Hepatic stellate cell (primary cell): ENCODE results near the gene RAD50.
A peak's percentile ranks its signal among the peaks of the same experiment; 100 is the strongest.
"Not testable (repeated sequence)": the region's sequence is repeated elsewhere in the genome, so short reads cannot be mapped to it uniquely, and the experiment has no call there.

Source experiments
- DNase-seq: peaks from one replicate; pipeline ENCODE4 v3.0.0; 2011; ENCODE audit warnings: low spot score

Gene RAD50

DNA sequence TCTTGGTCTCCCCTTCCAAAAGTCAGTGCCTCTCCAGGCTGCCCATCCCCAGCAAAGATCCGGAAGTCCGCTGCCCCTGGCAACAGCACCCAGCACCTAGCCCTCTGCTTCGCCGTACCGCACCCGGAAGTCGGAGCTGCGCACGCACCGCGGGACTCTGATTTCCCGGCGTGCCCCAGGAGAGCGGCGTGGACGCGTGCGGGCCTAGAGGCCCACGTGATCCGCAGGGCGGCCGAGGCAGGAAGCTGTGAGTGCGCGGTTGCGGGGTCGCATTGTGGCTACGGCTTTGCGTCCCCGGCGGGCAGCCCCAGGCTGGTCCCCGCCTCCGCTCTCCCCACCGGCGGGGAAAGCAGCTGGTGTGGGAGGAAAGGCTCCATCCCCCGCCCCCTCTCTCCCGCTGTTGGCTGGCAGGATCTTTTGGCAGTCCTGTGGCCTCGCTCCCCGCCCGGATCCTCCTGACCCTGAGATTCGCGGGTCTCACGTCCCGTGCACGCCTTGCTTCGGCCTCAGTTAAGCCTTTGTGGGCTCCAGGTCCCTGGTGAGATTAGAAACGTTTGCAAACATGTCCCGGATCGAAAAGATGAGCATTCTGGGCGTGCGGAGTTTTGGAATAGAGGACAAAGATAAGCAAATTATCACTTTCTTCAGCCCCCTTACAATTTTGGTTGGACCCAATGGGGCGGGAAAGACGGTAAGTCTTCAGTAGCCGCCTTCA is at the start of gene RAD50:
TSS of gene RAD50 (plus strand) at position 215 of the 715 bp plus-strand sequence. CDS start at position 563, 348 bp downstream.
- DNase-seq, result peak; percentile 89

DNA sequence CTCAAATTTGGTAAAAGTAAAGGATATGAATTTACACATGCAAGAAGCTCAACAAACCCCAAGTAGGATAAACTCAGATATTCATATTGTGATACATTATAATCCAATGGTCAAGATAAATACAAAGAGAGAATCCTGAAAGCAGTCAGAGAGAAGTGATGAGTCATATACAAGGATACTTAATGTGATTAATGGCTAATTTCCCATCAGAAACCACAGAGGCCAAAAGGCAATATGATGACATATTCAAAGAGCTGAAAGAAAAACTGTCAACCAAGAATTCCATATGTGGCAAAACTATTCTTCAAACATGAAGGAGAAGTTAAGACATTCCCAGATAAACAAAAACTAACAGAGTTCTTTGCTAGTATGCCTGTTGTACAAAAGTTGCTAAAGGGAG is 46.7 kb upstream of the RAD50 start:
- peak; percentile 60 for DNase-seq

DNA sequence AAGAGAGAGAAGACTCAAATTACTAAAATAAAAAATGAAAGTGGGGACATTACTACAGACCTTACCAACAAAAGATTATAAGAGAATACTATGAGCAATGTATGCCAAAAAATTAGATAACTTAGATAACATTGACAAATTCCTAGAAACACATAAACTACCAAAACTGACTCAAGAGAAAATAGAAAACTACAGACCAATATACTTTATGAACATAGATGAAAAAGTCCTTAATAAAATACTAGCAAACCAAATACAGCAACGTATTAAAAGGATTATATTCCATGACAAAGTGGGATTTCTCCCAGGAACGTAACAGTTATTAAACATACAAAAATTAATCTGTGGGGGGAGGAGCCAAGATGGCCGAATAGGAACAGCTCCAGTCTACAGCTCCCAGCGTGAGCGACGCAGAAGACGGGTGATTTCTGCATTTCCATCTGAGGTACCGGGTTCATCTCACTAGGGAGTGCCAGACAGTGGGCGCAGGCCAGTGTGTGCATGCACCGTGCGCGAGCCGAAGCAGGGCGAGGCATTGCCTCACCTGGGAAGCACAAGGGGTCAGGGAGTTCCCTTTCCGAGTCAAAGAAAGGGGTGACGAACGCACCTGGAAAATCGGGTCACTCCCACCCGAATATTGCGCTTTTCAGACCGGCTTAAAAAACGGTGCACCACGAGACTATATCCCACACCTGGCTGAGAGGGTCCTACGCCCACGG is 43.0 kb upstream of the RAD50 start:
- not testable (repeated sequence) for DNase-seq

DNA sequence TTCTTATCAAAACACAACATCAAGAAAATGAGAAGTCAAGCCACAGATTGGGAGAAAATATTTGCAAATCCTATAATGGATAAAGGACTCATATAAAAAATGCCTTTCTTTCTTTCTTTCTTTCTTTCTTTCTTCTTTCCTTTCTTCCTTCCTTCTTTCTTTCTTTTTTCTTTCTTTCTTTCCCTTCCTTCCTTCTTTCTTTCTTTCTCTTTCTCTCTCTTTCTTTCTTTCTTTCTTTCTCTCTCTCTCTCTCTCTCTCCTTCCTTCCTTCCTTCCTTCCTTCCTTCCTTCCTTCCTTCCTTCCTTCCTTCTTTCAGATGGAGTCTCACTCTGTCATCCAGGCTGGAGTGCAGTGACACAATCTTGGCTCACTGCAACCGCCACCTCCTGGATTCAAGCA is 34.7 kb upstream of the RAD50 start:
- not testable (repeated sequence) for DNase-seq

DNA sequence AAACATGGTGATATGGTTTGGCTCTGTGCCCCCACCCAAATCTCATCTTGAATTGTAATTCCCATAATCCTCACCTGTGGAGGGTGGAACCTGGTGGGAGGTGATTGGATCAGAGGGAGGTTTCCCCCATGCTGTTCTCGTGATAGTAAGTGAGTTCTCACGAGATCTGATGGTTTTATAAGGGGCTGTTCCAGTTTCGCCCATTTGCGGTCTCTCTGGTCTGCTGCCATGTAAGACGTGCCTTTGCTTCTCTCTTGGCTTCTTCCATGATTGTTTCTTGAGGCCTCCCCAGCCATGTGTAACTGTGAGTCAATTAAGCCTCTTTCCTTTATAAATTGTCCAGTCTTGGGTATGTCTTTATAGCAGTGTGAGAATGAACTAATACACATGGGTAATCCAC is 31.9 kb upstream of the RAD50 start:
- not testable (repeated sequence) for DNase-seq

DNA sequence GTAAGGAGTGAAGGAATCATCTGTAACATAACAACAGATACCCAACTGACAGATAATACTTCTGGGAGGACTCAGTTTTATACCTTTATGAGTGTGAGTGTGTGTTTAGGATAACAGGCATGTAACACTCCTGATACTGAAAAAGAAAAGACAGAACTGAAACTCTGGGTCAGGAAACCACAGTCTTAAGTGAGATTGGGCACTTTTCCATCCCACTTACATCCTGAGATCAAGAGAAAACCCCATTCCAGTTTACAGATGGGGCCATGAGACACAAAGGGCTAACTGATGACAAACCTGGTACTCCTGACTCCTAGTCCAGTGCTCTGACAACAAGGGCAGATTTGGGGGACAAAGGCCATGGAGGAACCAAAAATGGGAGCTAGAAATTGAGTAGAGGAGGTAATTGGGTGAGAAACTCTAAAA is 31.5 kb upstream of the RAD50 start:
- no peak for DNase-seq

DNA sequence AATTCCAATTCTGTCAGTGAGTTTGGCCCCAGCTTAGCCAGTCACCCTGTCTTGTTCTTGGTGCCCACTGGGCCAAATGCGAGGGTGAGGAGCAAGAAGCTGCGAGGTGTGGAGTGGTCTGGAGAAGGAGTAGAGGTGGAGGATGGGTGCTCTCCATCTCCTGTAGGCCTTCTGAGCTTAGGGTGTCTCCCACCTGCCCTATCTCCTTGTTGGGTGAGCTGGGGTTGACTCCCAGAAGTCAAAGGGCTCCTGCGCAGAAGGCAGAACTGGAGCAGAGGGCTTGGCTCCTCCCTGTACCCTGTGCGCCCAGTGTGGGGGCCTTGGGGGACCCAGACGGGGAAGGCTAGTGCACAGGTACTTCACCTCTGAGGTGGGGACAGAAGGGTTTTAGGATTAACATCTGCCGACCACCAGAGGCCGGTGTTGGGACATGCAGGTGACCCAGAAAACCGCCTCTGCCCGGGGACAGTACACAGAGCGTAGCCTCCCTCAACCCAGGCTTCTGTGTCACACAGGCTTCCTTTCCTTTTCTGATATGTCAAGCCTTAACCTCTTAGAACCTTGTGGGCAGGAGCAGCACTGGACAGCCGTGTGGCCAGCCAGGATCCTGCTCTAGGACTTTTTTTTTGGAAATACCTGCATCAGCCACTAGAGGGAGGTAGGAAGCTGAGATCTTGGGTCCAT is 30.3 kb upstream of the RAD50 start:
- peak; percentile 38 for DNase-seq

DNA sequence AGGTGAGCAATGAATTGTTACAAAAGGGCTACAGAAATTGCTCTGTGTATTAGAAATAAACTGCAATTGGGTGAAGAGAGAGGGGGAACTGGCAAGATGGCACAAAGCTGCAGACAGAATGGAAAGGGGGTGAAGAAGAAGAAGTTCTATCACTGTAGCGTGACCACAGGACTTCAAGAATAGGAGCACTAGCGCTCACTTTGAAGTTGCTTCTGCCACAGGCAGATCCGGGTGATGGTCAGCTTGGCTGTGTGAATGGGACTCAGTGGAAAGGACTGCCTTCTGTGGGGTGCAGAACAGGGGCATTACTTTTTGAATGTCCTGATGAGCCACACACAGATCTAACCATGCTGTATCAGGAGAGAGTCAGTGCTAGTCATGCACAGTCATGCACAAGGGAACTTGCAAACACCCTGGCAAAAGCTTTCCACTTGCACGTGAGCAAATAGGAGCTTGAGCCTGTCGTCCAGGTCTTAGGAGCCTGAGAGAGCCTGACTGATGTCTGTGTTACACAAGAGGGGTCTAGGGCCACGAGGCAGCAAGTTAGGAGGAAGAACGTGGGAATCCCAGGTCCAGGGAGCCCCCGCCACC is 29.7 kb upstream of the RAD50 start:
- DNase-seq, result no peak

DNA sequence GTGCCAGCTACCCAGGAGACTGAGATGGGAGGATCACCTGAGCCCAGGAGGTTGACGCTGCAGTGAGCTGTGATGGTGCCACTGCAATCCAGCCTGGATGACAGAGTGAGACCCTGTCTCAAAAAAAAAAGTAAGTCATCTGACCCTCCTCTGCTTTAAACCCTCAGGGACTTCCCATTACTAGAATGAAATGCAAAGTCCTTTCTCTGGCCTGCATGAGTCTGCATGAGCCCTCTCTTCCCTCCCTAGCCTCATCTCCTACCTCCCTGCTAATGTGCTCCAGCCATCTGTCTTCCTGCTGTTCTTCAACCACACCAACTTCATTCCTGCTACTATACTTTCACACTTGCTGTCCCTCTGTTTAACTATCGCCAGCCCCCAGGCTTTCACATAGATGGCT is 28.8 kb upstream of the RAD50 start:
- no peak for DNase-seq

DNA sequence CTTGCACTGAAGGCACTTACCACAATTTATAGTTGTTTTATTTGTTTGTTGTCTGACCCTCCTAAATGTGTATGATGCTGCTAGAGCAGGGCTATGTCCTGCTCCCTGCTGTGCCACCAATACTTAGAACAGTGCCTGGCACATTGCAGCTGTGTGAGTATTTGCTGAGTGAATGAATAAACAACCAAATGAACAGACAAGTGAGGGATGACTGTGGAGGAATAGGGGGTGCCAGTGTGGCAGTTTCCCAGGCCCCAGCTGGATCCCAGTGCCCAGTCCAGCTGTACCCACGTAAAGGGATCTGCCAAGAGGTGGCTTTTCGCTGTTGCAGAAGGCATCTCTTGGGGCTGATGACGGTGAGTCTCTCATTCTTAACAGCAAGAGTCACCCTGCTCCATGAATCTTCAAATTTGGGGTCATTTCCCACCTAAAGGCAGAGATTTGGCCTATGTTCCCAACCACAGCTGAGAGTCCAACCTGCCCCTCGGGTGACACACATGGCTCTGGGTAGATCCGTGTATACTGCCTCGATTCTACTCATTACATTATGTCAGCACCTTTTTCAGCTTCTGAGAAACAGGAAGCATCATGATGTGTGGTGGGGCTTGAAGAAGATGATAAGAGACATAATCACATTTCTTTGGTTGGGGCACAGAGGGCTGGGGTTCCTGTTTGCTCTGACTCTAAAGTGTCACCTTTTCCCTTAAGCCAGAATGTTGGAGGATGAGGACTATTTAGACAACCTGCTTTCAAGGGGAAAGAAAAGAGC is 27.7 kb upstream of the RAD50 start:
- no peak for DNase-seq

DNA sequence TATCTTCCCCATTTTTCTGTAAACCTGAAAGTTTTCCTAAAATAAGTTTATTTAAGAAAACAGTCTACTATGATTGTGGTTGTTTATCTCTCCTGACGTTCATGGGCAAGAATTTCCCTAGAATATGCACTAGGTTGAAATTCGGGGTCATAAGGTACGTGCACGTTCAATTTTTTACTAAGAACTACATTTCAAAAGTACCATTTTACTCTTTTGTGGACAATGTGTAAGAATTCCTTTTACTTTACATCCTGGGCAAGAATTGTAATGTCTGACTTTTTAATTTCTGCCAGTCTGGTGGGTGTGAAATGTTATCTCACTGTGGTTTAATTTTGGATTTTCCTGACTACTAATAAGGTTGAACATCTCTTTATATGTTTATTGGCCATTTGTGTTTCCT is 25.8 kb upstream of the RAD50 start:
- DNase-seq, result no peak

DNA sequence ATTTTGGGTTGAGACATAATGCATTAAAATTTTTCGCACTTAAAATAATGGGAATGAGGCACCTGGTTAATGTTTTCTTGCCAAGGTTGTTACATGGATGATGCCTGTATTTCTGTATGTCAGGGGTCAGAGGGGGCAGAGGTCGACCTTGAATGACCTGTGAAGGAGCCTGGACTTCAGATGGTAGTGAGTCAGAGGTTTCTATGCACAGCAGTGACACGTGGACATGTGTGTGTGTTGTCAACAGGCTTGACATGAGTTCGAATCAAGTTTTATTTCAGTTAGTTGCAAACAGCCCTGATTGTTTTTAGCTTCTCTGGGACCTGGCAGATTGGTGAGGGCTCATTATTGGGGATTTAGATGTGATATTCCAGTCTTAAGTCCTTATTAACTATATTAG is 17.1 kb upstream of the RAD50 start:
- DNase-seq, result no peak

DNA sequence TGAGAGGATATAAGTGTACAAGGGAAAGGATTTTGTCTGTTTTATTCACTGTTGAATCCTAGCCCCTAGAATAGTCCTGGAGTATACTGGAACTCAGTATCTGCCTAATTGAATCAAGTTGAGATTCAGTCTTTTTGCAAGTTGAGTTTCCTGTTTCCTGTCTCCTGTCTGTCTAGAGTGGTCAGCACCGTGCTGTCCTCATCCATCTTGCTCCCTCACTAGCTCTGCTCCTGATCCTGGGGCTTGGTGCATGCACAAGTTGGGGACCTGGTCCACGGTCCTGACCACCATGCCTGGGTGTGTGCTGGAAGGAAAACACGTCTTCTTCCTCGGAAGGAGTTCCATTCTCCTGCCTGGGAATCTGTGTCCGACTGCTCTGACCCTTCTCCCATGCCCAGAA is 16.6 kb upstream of the RAD50 start:
- no peak for DNase-seq

DNA sequence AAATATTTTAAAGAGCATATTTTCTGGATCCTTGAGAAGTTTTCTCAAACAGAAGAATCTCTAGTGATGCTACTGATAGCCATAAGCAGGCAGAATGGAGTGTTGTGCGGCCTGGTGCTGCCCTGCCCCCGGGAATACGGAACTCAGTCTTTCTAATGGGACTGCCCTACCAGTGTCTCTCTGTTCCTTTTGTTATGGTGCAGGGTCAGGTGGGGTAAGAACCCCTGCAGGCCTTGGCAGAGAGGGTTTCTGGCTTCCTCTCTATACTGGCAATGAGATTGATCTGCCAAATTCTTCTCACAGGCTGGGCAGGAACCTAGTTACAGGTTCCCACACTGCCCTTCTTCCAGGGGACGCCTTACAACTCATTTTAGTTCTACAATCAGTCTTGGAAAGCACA is 16.0 kb upstream of the RAD50 start:
- DNase-seq, result no peak

DNA sequence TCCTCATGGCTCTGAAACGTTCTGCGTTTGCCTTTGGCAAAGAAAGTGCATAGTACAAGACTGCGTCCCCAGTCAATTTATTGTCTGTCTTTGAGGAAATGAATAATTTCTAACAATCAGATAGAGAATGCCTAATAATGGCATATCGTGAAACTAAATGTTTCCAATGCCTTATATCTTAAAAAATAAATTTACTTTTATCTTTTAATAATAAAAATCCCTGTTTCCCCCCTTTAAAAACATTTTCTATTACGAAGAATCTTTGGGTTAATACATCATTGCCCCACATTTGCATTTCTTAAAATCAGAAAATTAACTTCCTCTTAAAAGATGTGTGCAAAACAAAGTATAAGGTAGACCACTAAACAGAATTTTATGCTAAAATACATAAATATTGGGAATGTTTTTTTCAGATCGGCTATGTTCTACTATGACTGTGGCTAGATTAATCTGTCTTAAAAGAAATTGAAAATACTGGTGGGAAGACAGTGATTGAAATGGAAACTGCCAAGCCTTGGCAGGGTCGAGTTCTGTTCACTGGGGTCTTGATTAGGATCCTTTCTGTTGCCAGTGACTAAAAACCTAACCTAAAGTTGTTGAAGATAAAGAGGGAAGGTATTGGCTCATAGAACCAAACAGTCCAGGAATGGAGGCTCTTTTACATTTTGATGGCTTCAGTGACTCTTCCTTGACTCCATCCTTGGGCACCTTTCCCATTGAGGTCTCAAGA is 13.1 kb upstream of the RAD50 start, which contains the start of gene IL5:
TSS of gene IL5 (minus strand) at position 51 of the 730 bp plus-strand sequence. CDS start at position 7, 44 bp downstream.
- DNase-seq, result no peak

DNA sequence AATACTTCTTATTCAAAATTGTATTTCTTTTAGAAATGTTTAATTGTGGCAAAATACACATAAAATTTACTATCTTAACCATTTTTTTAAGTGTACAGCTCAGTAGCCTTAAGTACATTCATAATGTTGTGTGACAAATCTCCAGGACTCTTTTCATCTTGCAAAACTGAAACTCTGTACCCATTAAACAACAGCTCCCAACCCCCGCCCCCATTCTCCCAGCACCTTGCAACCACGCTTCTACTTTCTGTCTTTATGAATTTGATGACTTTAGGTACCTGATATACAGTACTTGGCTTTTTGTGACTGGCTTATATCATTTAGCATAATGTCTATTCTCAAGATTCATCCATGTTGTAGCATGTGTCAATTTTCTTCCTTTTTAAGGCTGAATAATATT is 10.7 kb upstream of the RAD50 start:
- no peak for DNase-seq

DNA sequence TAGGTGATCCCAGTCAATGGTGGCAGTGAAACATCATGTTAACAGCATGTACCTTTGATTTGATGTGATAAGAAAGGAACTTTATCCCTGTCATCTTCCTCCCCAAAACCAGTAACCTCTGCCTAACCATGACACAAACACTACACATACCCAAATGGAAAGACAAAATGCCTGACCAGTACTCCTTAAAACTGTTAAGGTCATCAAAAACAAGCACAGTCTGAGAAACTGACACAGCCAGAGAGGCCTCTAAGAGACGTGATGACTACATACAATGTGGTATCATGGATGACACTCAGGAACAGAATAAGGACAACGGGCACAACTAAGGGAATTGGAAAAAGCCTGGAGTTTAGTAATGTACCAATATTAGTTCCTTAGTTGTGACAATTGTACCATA is 9.5 kb upstream of the RAD50 start:
- DNase-seq, result no peak

DNA sequence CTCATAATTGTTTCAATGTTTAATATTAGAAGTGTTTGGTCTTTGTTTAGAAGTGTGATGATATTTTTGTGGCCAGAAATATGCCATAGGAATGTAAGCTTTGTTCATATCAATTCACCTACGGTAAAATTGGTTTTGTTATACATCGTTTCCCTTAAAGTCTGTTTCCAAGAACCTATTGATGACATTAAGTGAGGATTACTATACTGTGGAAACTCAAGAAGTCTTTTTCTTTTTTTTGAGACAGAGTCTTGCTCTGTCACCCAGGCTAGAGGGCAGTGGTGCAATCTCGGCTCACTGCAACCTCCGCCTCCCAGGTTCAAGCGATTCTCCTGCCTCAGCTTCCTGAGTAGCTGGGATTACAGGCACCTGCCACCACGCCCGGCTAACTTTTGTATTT is 7.9 kb upstream of the RAD50 start:
- not testable (repeated sequence) for DNase-seq

DNA sequence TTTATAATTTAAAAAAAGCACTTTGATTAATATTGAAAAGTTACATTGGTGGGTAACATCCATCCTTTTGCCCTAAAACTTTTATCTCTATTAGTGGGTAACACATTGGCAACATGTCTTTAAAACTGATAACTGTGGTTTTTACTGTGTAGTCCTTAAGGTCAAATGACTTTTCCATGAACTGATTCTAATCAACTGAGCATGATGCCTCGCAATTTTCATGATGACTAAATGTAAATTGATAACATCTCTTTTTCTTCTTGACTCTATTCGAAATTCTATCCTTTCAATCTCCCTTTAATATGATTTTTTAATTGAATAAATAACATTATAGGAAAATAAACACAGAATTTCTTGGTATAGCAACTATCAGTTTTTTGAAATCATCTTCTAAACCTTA is 7.2 kb upstream of the RAD50 start:
- no peak for DNase-seq

DNA sequence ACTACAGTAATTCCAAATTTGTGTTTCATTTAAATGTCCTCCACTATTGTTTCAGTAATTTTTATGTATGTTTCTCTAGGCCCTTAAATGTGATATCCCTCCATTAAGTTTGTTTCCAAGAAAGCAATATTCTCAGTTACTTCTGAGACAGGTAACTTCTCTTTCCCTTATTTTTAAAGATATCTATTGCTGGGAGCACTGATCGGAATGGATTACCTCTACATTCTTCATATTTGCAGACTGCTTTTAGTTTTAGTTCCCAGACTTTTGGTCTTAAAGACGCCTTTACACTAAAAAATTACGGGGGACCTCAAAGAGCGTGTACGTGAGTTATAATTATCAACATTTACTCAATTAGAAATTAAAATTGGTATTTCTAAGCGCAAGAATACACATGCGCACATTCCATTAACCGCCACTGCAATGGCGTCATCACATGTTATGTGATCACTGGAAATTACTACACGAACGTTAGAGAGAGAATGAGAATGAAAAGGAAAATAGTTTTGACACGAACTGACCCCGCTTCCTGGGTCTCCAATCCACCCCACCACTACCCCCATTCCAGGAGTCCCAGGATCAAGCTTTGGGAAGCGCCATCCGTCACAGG is 519 bp upstream of the RAD50 start:
- no peak for DNase-seq
